ENCODE measurements around the gene CDYL.

GRCh38 chr6:4728436-4728769 lies 47.8 kb upstream of the CDYL start:
- TF ChIP-seq, protein P1, sequence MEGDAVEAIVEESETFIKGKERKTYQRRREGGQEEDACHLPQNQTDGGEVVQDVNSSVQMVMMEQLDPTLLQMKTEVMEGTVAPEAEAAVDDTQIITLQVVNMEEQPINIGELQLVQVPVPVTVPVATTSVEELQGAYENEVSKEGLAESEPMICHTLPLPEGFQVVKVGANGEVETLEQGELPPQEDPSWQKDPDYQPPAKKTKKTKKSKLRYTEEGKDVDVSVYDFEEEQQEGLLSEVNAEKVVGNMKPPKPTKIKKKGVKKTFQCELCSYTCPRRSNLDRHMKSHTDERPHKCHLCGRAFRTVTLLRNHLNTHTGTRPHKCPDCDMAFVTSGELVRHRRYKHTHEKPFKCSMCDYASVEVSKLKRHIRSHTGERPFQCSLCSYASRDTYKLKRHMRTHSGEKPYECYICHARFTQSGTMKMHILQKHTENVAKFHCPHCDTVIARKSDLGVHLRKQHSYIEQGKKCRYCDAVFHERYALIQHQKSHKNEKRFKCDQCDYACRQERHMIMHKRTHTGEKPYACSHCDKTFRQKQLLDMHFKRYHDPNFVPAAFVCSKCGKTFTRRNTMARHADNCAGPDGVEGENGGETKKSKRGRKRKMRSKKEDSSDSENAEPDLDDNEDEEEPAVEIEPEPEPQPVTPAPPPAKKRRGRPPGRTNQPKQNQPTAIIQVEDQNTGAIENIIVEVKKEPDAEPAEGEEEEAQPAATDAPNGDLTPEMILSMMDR (IDR thresholded peaks at IDR 0.05): no peak
- TF ChIP-seq POLR2A (IDR thresholded peaks at IDR 0.05): no peak

Measured in heart left ventricle (tissue), 13 donors.